HCT116 (cell line): ENCODE results near the gene B3GALNT2. TPM values are rescaled to one million over a fixed set of nuclear protein-coding genes. Genes with fewer than 3 reads are reported as not detected.

ENCODE experiments used
- ATAC-seq: fragments of 200-7000 bp; cut with Tn5 transposase; 2 replicates; pipeline ENCODE4 v1.9.1; 2020; ENCODE audit warnings: mild to moderate bottlenecking, moderate library complexity
- BruUV-seq: library from RNA; stranded (reverse); fragments of 400-500 nt; replicated peaks from 2 replicates; lab custom pipeline; 2021; lab: Mats Ljungman, UMichigan
- CTCF ChIA-PET: fragments of 300-600 bp; sonication (Branson Sonifier 250); formaldehyde crosslinking; loops from one replicate; lab custom pipeline; 2021; ENCODE audit warnings: antibody characterized with exemption; lab: Charles Lee
- POLR2A ChIA-PET: fragments of 300-600, 350-600 bp; sonication (Branson Sonifier 250); formaldehyde crosslinking; loops from one replicate; lab custom pipeline; 2021; ENCODE audit warnings: antibody characterized with exemption; lab: Charles Lee
- RAD21 ChIA-PET, 2 experiments: fragments of 300-600 bp; sonication (Branson Sonifier 250); formaldehyde crosslinking; loops; one replicate each; lab custom pipeline; 2023; ENCODE audit warnings: low total read pairs in 2 of 2; ENCODE audit not compliant: uncharacterized antibody in 2 of 2, unreplicated experiment in 2 of 2, low non-redundant PET in 1 of 2; lab: Charles Lee
- DNase-seq: peaks from one replicate; pipeline ENCODE4 v3.0.0-alpha.2; 2010; ENCODE audit warnings: low read depth, low spot score
- H2AFZ ChIP-seq: fragments of 200-600 bp; shearing (Covaris generic), sonication (generic); 2 replicates; pipeline ENCODE4 v1.6.1; 2017; ENCODE audit warnings: low read depth, mixed run types, mixed read lengths, antibody characterized with exemption, low read length; ENCODE audit not compliant: poor library complexity, severe bottlenecking
- H3K27ac ChIP-seq: 2 replicates; pipeline ENCODE4 v1.5.1; 2012; ENCODE audit warnings: low read depth, low read length
- H3K27me3 ChIP-seq: fragments of 200-600 bp; sonication (generic); 2 replicates; pipeline ENCODE4 v1.6.1; 2016; ENCODE audit warnings: mixed run types, low read length, mixed read lengths; ENCODE audit not compliant: insufficient read depth
- H3K36me3 ChIP-seq, 2 experiments: fragments of 200-500 bp in 1 of 2; fragments of 200-600 bp in 1 of 2; sonication (Bioruptor generic) in 1 of 2; sonication (generic) in 1 of 2; 2 replicates each; pipeline versions ENCODE4 v1.5.1 to v1.6.1; 2014 to 2016; ENCODE audit warnings: low read length in 2 of 2, inconsistent platforms in 1 of 2, mixed read lengths in 1 of 2, mixed run types in 1 of 2; ENCODE audit not compliant: insufficient read depth in 2 of 2, control insufficient read depth in 1 of 2
- H3K4me1 ChIP-seq, 2 experiments: fragments of 200-600 bp in 1 of 2; sonication (generic) in 1 of 2; 2 replicates each; pipeline versions ENCODE4 v1.5.1 to v1.6.1; 2012 to 2017; ENCODE audit warnings: low read length in 2 of 2, inconsistent platforms in 1 of 2, mild to moderate bottlenecking in 1 of 2, mixed read lengths in 1 of 2, mixed run types in 1 of 2, moderate library complexity in 1 of 2; ENCODE audit not compliant: insufficient read depth in 2 of 2, control insufficient read depth in 1 of 2
- H3K4me2 ChIP-seq: fragments of 200-600 bp; sonication (generic); 2 replicates; pipeline ENCODE4 v1.6.1; 2017; ENCODE audit warnings: mixed run types, low read length, mixed read lengths
- H3K4me3 ChIP-seq, 2 experiments: fragments of 200-600 bp in 1 of 2; sonication (generic) in 1 of 2; replicated peaks in 1 of 2; 2 replicates each; pipeline ENCODE4 v1.5.1; 2011 to 2016; ENCODE audit warnings: low read length in 2 of 2, control low read depth in 1 of 2, low read depth in 1 of 2, mild to moderate bottlenecking in 1 of 2, mixed read lengths in 1 of 2, mixed run types in 1 of 2
- H3K79me2 ChIP-seq: fragments of 200-600 bp; sonication (generic); 2 replicates; pipeline ENCODE4 v1.6.1; 2017; ENCODE audit warnings: mild to moderate bottlenecking, mixed run types, low read length, moderate library complexity, mixed read lengths; ENCODE audit not compliant: insufficient read depth
- H3K9ac ChIP-seq: fragments of 200-600 bp; sonication (generic); 2 replicates; pipeline ENCODE4 v1.6.1; 2016; ENCODE audit warnings: low read length, mixed read lengths
- H3K9me2 ChIP-seq: fragments of 200-600 bp; sonication (generic), shearing (Covaris generic); 2 replicates; pipeline ENCODE4 v1.6.1; 2017; ENCODE audit warnings: mixed run types, mild to moderate bottlenecking, moderate library complexity; ENCODE audit not compliant: insufficient read depth
- H3K9me3 ChIP-seq, 2 experiments: fragments of 200-500 bp in 1 of 2; fragments of 200-600 bp in 1 of 2; sonication (Bioruptor generic) in 1 of 2; sonication (generic) in 1 of 2; 2 replicates each; pipeline ENCODE4 v1.6.1; 2014 to 2017; ENCODE audit warnings: low read length in 2 of 2, mixed read lengths in 2 of 2, inconsistent platforms in 1 of 2, low read depth in 1 of 2, mild to moderate bottlenecking in 1 of 2, mixed run types in 1 of 2, moderate library complexity in 1 of 2; ENCODE audit not compliant: control insufficient read depth in 1 of 2, insufficient read depth in 1 of 2
- H4K20me1 ChIP-seq: fragments of 200-600 bp; sonication (generic), shearing (Covaris generic); 2 replicates; pipeline ENCODE4 v1.6.1; 2017; ENCODE audit warnings: mixed run types, mild to moderate bottlenecking, moderate library complexity; ENCODE audit not compliant: insufficient read depth
- CBX3 ChIP-seq: IDR thresholded peaks from 2 replicates; pipeline ENCODE4 v1.6.1; 2012; ENCODE audit warnings: low read depth
- ELF1 ChIP-seq: IDR thresholded peaks from 2 replicates; pipeline ENCODE4 v1.6.1; 2012; ENCODE audit warnings: low read depth, borderline replicate concordance
- EZH2 ChIP-seq: fragments of 200-600 bp; sonication (generic); IDR thresholded peaks from 2 replicates; pipeline ENCODE4 v1.6.1; 2017; ENCODE audit warnings: antibody characterized with exemption, mixed run types
- POLR2A ChIP-seq: IDR thresholded peaks from 2 replicates; pipeline ENCODE4 v1.7.0; 2011; ENCODE audit warnings: borderline replicate concordance; ENCODE audit not compliant: insufficient read depth, insufficient read length; ENCODE audit errors: extremely low read depth
- POLR2AphosphoS5 ChIP-seq: IDR thresholded peaks from 2 replicates; pipeline ENCODE4 v1.6.1; 2011; ENCODE audit warnings: mild to moderate bottlenecking, low read depth, low read length, moderate library complexity
- SIN3A ChIP-seq: IDR thresholded peaks from 2 replicates; pipeline ENCODE4 v1.6.1; 2012; ENCODE audit warnings: low read depth
- SRF ChIP-seq: IDR thresholded peaks from 2 replicates; pipeline ENCODE4 v1.6.1; 2012; ENCODE audit warnings: low read depth
- TCF7L2 ChIP-seq: IDR thresholded peaks from 2 replicates; pipeline ENCODE4 v1.7.0; 2011; ENCODE audit warnings: borderline replicate concordance, inconsistent platforms; ENCODE audit not compliant: insufficient read depth, insufficient read length; ENCODE audit errors: extremely low read depth
- ZFX ChIP-seq: fragments of 450-650 bp; IDR thresholded peaks from 2 replicates; pipeline ENCODE4 v1.6.1; 2017
- ZNF274 ChIP-seq: fragments of 200-500 bp; sonication (Bioruptor generic); IDR thresholded peaks from 2 replicates; pipeline ENCODE4 v1.6.1; 2014; ENCODE audit warnings: mild to moderate bottlenecking, low read depth, low read length, inconsistent platforms
- intact Hi-C: fragments of 100-400 bp; cut with micrococcal nuclease; formaldehyde crosslinking; loops from 2 replicates; pipeline ENCODE4 v1.10.0; 2022
- total RNA-seq: library from RNA; stranded (reverse); gene quantifications from one replicate; pipeline ENCODE4 v1.2.1, GENCODE V29; 2021; ENCODE audit not compliant: unreplicated experiment
- TF ChIP-seq, protein P1 (sequence below): IDR thresholded peaks from 2 replicates; pipeline ENCODE4 v1.6.1; 2012; ENCODE audit warnings: low read depth
- TF ChIP-seq, protein P2 (sequence below): IDR thresholded peaks from 2 replicates; pipeline ENCODE4 v1.6.1; 2012

The B3GALNT2 gene
- total RNA-seq, 1 experiment from 2014 or later, result 36.8 TPM

DNA sequence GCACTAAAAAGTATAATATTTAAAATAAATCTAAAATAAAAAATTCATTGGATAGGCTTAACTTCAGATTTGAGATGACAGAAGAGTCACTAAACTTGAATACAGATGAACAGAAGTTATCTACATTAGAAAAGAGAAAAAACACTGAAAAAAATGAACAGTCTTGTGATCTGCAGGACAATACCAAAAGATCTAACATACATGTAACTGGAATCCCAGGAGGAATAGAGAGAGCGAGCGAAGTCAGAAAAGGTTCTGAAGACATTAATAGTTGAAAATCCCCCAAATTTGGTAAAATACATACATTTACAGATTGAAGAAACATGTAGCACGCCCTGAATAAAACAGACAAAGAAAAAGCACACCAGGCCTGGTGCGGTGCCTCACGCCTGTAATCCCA lies 21.2 kb downstream of the B3GALNT2 start:
- ATAC-seq, result no peak
- Histone ChIP-seq H3K79me2 (no peaks in the 10 kb centered on the region; the same call in 1 of the 2 replicates), H3K36me3 (peaks cover 8 to 41% of the 10 kb centered on the region in 2 experiments; a peak in 2 of 4 replicates), H3K27ac (no peak overlapping the region), H3K4me2 (no peak overlapping the region), H3K4me1 (no peaks in the 10 kb centered on the region), H2AFZ (no peak overlapping the region), H4K20me1 (no peaks in the 10 kb centered on the region), H3K9me2 (no peaks in the 10 kb centered on the region), H3K9ac (no peak overlapping the region), H3K4me3 (no peak overlapping the region), H3K9me3 (no peaks in the 10 kb centered on the region), H3K27me3 (no peaks in the 10 kb centered on the region)
- RAD21 ChIA-PET, result no interaction called here
- CTCF ChIA-PET, result no interaction called here
- DNase-seq, result no peak
- TF ChIP-seq POLR2A, result no peak
- no peak for TF ChIP-seq SIN3A
- TF ChIP-seq, protein P1, sequence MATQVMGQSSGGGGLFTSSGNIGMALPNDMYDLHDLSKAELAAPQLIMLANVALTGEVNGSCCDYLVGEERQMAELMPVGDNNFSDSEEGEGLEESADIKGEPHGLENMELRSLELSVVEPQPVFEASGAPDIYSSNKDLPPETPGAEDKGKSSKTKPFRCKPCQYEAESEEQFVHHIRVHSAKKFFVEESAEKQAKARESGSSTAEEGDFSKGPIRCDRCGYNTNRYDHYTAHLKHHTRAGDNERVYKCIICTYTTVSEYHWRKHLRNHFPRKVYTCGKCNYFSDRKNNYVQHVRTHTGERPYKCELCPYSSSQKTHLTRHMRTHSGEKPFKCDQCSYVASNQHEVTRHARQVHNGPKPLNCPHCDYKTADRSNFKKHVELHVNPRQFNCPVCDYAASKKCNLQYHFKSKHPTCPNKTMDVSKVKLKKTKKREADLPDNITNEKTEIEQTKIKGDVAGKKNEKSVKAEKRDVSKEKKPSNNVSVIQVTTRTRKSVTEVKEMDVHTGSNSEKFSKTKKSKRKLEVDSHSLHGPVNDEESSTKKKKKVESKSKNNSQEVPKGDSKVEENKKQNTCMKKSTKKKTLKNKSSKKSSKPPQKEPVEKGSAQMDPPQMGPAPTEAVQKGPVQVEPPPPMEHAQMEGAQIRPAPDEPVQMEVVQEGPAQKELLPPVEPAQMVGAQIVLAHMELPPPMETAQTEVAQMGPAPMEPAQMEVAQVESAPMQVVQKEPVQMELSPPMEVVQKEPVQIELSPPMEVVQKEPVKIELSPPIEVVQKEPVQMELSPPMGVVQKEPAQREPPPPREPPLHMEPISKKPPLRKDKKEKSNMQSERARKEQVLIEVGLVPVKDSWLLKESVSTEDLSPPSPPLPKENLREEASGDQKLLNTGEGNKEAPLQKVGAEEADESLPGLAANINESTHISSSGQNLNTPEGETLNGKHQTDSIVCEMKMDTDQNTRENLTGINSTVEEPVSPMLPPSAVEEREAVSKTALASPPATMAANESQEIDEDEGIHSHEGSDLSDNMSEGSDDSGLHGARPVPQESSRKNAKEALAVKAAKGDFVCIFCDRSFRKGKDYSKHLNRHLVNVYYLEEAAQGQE, result no peak
- TF ChIP-seq SRF, result no peak
- no peak for TF ChIP-seq CBX3
- TF ChIP-seq ELF1, result no peak
- no peak for TF ChIP-seq EZH2
- TF ChIP-seq POLR2AphosphoS5, result no peak
- TF ChIP-seq, protein P2, sequence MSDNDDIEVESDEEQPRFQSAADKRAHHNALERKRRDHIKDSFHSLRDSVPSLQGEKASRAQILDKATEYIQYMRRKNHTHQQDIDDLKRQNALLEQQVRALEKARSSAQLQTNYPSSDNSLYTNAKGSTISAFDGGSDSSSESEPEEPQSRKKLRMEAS, result no peak
- no peak for TF ChIP-seq ZFX
- TF ChIP-seq TCF7L2, result no peak
- TF ChIP-seq ZNF274, result no peak
- POLR2A ChIA-PET, result no interaction called here
- no TSS peak for BruUV-seq
- intact Hi-C loops, result no loop called here
